GM18861 (cell line): ENCODE data around the gene MYH11.
"Not testable (repeated sequence)": the region's sequence is repeated elsewhere in the genome, so short reads cannot be mapped to it uniquely, and the experiment has no call there.

Experiments
- ATAC-seq: cut with Tn5 transposase; IDR thresholded peaks from one replicate; pipeline ENCODE4 v1.9.1; 2021; ENCODE audit not compliant: unreplicated experiment

Gene MYH11

DNA sequence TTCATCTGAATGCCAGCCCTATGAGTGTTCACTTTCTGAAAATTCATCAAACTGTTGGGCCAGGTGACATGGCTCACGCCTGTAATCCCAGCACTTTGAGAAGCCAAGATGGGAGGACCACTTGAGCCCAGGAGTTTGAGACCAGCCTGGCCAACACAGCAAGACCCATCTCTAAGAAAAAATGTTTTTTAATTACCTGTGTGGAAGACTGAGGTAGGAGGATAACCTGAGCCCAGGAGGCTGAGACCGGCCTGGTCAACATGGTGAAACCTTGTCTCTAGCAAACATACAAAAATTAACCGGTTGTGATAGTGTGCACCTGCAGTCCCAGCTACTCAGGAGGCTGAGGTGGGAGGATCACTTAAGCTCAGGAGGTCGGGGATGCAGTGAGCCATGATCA is 10.3 kb downstream of the MYH11 start:
- ATAC-seq: no peak

DNA sequence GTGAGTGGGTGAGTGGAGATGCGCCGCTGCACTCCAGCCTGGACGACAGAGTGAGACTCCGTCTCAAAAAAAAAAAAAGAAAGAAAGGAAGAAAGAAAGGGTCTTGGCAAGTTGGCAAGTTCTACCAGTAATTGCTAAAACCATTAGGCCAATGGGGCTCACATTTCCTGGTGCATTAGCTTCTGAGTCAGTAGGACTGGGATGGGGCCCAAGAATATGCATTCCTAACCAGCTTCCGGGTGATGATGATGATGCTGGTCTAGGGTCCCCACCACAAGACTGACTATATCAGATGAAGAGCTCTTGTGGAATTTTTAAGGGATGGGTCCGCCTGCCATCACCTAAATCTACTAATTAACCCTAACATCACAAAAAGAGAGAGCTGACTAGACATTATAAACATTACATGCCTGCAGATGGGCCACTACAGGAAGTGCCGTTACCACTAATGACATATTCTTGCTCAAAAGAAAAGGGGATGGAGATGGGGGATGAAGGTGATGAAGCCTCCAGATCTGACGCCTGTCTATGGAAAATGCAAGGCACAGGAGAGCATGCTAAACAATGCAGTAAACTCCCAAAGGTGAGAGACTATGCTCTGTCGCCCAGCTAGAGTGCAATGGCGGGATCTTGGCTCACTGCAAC is 13.1 kb downstream of the MYH11 start:
- ATAC-seq: no peak

DNA sequence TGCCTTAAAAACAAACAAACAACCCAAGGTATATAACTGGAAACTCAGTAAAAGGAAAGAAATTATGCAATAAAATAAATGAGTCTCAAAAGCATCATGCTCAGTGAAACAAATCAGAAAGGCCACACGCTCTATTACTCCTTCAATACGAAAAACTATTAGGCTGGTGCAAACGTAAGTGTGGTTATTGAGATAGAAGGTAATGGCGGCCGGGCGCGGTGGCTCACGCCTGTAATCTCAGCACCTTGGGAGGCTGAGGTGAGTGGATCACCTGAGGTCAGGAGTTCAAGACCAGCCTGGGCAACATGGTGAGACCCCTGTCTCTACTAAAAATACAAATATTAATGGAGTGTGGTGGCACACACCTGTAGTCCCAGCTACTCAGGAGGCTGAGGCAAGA is 17.6 kb downstream of the MYH11 start:
- not testable (repeated sequence) for ATAC-seq

DNA sequence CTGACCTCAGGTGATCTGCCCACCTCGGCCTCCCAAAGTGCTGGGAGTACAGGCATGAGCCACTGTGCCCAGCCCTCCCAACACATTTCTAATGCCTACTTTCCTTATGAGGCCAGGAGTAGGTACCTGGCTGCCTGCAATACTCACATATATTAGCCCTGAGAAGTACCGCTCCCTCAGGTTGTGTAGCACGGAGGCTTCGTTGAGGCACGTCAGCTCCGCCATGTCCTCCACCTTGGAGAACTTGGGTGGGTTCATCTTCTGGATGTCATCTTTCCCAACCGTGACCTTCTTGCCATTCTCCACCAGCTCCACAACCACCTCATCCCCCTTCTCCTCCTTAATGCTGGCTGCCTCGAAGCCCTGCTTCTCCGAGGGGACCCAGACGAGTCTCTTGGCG is 19.1 kb downstream of the MYH11 start:
- ATAC-seq: no peak

DNA sequence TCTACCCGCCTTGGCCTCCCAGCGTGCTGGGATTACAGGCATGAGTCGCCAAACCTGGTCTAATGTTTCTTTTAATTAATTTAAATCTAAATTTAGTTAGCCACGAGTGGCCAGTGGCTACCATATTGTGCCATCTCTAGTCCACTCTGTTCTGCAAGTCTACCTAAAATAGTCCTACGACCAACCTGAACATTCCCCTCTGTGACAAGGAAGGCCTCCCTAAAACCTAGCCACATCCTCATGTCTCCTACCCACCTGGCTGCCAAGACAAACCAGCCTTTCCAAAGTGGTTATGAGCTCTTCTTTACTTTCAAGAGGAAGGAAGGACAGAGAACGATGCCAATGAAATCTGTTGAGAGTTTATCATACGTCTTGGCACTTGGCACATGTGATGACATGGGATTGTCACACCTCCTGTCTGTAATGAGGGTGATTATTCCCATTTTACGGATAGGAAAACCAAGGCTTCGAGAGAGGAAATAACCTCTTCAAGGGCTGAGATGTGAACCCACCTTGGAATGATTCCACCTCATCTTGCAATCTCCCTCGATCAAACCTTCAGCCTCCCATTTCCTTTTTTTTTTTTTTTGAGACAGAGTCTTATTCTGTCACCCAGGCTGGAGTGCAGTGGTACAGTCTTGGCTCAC is 19.7 kb downstream of the MYH11 start:
- ATAC-seq: no peak

DNA sequence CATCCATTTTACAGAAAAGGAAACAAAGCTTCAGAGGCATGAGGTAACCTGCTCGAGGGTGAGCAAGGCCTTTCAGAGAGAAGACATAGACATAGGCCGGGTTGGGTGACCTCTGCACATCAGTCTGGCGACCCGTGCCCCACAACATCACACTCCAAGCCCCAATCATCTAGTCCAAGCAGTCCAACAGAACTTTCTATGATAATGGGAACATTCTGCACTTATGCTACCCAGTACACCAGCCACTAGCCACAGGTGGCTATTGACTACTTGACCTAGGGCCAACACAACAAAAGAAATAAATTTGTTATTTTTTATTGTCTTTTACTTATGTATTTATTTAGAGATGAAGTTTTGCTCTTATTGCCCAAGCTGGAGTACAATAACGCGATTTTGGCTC is 20.8 kb downstream of the MYH11 start:
- ATAC-seq: no peak

DNA sequence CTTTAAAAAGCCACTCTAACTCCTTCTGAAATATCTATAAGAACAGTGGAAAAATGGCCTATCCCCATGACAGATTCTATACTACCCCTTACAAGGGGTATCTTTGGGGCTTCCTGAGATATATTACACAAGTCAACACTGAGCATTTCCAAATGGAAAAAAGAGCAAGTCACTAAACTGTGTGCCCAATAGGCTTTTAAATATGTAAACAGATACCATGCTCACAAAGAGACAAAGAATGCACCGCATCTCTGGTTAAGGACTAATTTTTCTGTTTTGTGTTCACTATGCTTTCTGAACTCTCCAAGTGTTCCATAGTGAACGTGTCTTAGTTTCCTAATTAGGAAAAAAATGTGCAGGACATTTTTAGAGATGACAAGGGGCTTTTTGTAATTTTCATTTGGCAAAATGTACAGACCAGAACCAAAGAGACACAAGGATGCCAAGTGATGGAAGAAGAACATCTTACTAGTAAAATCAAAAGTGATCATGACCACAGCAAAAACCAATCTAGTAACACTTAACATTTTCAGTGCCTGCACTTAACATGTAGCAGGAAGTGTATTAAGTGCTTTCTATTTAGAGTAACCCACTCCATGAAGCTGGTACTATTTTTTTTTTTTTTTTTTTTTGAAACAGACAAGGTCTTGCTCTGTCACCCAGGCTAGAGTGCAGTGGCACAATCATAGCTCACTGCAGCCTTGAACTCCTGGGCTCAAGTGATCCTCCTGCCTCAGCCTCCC is 21.5 kb downstream of the MYH11 start:
- no peak for ATAC-seq

DNA sequence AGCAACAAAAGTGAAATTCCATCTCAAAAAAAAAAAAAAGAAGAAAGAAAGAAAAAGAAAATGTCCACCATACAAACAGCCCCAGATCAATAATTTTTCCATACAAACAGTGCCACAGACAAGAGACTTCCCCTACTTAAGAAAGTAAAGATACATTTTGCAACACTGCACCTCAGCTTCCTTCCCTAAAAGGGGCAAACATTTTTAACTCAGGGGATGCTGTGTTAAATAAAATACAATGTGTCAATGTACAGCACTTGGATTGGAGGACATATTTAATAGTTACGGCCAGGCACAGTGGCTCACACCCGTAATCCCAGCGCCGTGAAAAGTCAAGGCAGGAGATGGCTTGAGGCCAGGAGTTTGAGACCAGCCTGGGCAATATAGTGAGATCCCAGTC is 22.3 kb downstream of the MYH11 start:
- ATAC-seq: no peak

DNA sequence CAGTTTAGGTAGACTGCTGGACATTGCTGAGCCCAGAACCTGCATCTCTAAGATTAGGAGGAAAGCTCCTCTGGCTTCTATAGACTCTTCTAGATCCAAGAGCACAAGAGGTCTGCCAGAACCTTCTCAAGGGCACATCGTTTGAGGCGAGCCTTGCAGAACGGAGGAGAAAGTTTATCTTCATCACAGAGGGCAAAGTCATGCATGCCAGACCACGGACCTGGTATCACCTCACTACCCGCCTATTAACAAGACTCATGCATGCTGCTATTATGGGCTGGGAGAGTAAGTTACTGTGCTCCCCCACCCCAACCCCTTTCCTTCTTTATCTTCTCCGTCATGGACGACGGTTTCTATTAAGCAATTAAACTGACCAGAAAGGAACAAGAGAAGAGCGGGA is 23.3 kb downstream of the MYH11 start:
- ATAC-seq: no peak

DNA sequence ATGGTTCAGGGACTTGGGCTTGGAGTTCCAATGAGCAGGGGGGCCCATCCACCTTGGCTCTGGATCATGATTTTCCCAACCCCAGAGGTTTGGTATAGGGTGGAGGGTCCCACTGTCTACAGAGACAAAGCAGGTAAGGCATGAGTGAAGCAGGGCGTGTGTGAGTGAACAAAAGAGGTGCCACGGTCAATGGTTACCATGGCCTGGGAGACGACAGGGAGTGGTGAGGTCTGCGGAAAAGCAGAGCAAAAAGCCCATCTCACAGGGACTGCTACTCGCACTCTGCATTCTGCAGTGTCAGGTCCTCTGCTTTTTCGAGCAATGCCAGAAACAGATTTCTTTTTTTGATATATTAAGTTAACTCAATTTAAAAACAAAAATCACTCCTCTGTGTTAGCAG is 24.6 kb downstream of the MYH11 start:
- ATAC-seq: no peak

DNA sequence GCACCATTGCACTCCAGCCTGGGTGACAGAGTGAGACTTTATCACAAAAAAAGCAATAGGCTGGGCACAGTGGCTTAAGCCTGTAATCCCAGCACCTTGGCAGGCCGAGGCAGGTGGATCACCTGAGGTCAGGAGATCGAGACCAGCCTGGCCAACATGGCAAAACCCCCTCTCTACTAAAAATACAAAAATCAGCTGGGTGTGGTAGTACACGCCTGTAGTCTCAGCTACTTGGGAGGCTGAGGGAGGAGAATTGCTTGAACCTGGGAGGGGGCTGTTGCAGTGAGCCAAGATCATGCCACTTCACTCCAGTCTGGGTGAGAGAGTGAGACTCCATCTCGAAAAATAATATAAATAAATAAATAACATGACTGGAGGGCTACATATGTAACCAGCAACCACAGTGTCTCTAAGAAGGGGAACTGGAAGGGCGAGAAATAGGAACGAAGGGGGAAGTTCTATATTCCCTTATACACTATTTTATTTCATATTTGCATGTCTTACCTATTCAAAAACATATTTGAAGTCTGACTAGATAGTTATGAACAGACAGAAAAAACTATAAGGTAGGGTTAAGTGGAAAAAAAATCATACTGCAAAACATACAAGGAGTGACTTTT is 25.9 kb downstream of the MYH11 start:
- ATAC-seq: no peak

DNA sequence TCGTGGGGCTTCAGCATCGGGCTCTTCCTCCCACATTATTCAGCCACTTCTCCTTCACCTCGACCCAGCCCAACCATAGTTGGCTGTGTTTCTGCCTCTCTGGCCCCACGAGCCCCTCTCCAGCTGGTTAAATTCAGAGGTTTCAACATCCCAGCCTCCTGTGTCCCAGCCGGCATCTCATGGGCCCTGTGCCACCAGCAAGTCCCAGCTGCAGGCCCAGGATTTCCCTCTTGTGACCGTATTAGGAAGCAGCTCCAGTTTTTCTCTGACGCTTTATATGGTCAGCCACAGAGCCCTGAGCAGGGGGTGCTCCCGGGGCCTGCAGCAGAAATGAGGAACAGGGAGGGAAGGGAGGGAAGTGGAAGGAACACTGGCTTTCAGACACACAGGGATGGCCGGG is 27.4 kb downstream of the MYH11 start:
- no peak for ATAC-seq

DNA sequence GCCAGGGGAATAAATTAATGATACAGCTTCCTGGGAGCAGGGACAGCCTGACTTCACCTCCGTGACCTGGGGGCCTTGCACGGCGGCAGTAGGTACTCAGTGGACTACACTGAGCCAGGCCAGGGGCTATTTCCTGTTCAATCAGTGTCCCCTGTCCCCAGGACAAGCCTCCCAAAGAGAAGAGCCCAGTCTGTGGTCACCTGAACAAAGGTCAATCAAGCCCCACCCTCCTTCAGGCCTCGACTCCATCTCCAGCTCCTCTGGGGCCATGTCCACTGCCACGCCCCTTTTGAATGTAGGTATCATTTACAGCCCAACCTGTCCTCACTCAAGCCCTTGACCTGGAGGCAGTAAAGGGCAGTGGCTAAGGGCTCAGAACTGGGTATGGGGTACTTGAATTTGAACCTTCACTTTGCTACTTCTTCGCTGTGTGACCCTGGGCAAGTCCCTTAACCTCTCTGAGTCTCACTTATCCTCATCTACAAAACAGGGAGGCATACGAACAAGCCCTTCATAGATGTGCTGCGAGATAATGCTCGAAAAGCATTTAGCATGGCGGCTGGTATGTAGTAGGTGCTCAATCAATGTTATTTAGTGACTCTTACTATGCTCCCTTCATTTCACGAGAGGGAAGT is 29.0 kb downstream of the MYH11 start:
- no peak for ATAC-seq

DNA sequence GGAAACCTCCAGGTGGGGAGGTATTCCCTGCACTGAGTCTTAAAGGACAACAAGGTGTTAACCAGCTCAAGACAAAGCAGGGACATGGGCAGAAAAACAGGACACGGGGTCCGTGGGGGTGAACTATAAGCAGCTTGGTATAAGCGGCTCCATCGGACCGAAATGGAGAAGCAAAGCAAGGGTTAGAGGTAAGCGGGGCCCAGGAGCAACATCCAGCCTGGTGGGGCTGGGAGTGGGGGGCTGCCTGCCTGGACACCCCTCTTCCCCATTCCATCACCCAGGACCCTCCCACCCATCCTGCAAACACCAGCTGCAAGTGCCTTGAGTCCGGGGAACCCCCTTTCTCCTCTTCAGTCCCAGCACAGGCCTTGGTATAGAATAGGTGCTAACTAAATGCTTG is 29.5 kb downstream of the MYH11 start:
- no peak for ATAC-seq

DNA sequence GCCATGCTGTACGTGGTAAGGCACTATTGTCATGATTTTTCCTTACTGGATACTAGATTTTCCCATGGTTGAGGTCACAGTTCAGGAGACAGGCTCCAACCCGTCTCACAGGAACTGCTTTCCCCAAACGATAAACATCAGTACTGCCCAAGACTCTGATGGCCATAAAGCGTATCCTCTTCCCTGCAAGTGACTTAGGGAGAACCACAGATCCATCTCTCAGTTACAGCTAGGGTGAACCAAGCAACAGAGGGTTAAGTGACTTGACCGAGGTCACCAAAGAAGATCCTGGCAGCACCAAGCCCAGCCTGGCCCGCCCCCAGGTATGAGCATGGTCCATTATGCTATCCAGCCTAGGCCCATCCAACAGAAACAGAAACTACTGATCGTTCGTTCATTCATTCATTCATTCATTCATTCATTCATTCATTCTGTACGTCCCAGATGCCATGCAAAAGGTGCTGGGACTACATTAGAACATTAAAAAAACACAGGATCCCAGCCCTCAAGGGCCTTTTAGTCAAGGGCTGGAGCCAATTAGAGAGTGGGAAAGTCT is 31.0 kb downstream of the MYH11 start:
- ATAC-seq: no peak

DNA sequence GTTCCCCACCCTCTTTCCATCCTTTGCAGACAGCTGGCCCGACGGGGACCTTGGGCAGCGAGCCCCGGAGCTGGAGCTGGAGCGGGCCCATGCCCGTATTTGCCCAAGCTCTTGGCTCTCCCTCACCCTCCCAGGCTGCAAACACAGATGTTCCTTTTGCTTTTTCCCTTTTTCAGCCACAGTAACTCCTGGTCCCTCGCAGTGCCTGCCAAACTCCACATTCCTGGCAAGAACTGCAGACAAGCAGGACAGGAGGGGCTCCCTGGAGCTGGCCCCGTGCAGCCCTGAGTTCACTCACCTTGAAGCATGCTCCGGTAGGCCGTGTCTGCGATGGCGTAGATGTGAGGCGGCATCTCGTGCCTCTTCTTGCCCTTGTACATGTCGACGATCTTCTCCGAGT is 33.9 kb downstream of the MYH11 start:
- ATAC-seq: no peak

DNA sequence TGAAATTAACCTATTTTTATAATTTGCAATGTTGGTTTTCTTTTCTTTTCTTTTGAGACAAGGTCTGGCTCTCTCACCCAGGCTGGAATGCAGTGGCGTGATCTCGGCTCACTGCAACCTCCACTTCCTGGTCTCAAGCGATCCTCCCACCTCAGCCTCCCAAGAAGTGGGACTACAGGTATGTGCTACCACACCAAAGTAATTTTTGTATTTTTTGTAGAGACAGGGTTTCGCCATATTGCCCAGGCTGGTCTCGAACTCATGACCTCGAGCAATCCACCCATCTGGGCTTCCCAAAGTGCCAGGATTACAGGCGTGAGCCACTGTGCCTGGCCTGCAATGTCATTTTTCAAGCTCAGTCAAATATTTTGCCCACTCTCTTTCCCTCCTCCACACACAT is 36.0 kb downstream of the MYH11 start:
- no peak for ATAC-seq

DNA sequence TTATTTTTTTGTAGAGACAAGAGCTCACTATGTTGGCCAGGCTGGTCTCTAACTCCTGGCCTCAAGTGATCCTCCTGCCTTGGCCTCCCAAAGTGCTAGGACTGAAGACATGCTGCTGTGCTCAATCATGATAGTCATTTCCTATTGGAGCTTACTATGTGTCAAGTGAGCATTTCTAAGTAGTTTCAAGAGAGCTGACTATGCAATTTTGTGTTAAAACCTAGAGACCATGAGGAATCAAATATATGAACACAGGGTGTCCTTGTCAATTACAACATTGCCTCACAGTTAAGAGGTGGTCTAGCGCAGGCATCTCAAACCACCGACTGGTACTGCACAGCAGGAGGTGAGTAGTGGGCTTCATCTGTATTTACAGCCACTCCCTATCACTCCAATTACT is 37.8 kb downstream of the MYH11 start:
- ATAC-seq: no peak

DNA sequence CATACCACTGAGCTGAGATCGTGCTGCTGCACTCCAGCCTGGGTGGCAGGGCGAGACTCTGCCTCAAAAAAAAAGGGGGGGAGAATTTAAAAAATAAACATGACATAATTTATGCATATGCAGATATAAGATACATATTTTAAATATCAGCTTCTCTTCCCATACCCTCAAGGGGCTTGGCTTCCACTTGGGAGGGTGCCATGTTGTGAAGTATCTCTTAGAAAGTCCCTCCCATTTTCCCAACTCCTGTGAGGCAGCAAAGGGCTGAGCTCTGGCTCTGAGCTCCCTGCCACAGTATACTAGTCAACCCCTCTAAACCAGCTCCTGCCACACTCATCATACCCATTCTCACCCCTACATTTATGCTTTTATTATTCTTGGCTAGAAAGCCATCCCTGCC is 39.4 kb downstream of the MYH11 start:
- no peak for ATAC-seq

DNA sequence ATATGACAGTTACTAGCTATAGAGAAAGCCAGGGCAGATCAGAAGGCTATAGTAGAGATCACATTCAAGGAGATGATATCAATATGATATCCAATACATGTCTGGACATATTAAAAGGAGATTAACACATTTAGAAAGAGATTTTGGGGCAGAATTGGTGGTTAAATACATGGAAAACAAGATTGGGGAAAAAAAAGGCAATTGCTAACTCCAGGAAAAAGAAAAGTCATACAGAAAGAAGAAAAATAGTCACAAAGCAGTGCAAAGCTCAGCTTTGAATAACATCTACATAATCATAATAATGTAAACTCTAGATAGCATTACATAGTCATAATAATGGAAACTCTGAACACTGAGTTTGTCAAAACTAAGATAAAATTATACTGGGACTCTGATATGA is 40.6 kb downstream of the MYH11 start:
- no peak for ATAC-seq

DNA sequence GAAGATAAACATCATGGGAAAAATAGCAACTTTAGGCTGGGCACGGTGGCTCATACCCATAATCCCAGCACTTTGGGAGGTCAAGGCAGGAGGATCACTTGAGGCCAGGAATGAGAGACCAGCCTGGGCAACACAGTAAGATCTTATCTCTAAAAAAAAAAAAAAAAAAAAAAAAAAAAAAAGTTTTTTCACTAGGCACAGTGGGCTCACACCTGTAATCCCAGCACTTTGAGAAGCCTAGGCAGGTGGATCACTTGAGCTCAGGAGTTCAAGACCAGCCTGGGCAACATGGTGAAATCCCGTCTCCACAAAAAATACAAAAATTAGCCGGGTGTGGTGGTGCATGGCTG is 44.5 kb downstream of the MYH11 start:
- not testable (repeated sequence) for ATAC-seq
